Endothelial cell of umbilical vein (primary cell): Measurements from ENCODE around the gene PZP. TPM values are rescaled to one million over a fixed set of nuclear protein-coding genes. Genes with fewer than 3 reads are reported as not detected.

Experiments used
- BruUV-seq: library from RNA; stranded (reverse); fragments of 400-500 nt; replicated peaks from 2 replicates; lab custom pipeline; 2021; lab: Mats Ljungman, UMichigan
- CTCF ChIA-PET: fragments of 300-600, 350-600 bp; sonication (Branson Sonifier 250); formaldehyde crosslinking; loops from one replicate; lab custom pipeline; 2021; ENCODE audit warnings: antibody characterized with exemption, inconsistent platforms; lab: Charles Lee
- POLR2A ChIA-PET: fragments of 300-600, 350-600 bp; sonication (Branson Sonifier 250); formaldehyde crosslinking; loops from one replicate; lab custom pipeline; 2021; ENCODE audit warnings: antibody characterized with exemption, inconsistent platforms; lab: Charles Lee
- DNase-seq: peaks from one replicate; pipeline ENCODE4 v3.0.0-alpha.2; 2011; ENCODE audit warnings: low read depth, low spot score
- FAIRE-seq: peaks from 2 replicates; lab custom pipeline; 2011; peaks lifted over from hg19 to GRCh38; lab: Jason Lieb, UNC
- H2AFZ ChIP-seq: 2 replicates; pipeline ENCODE4 v1.6.0; 2012; ENCODE audit warnings: low read depth, low read length, control low read depth, inconsistent platforms
- H3K27ac ChIP-seq: 2 replicates; pipeline ENCODE4 v1.5.1; 2011; ENCODE audit warnings: low read depth, mild to moderate bottlenecking, control low read depth, low read length, moderate library complexity; ENCODE audit not compliant: insufficient read depth
- H3K27me3 ChIP-seq, 2 experiments: 2 replicates each; pipeline versions ENCODE4 v1.6.0 to v1.6.1; 2011; ENCODE audit warnings: low read length in 2 of 2, mixed read lengths in 1 of 2; ENCODE audit not compliant: control insufficient read depth in 2 of 2, insufficient read depth in 2 of 2
- H3K36me3 ChIP-seq, 2 experiments: 2 replicates in 1 of 2; 3 replicates in 1 of 2; pipeline ENCODE4 v1.5.1; 2011; ENCODE audit warnings: low read length in 2 of 2, mild to moderate bottlenecking in 1 of 2, moderate library complexity in 1 of 2; ENCODE audit not compliant: control insufficient read depth in 2 of 2, insufficient read depth in 2 of 2; ENCODE audit errors: extremely low read depth in 1 of 2
- H3K4me1 ChIP-seq: 3 replicates; pipeline ENCODE4 v1.5.1; 2011; ENCODE audit warnings: mild to moderate bottlenecking, low read length; ENCODE audit not compliant: control insufficient read depth, insufficient read depth; ENCODE audit errors: extremely low read depth
- H3K4me2 ChIP-seq: 2 replicates; pipeline ENCODE4 v1.6.1; 2011; ENCODE audit warnings: low read length, control low read depth, mixed read lengths; ENCODE audit not compliant: insufficient read depth
- H3K4me3 ChIP-seq, 3 experiments: fragments of 200-600 bp in 1 of 3; sonication (generic), shearing (Covaris generic) in 1 of 3; replicated peaks in 1 of 3; 2 replicates each; pipeline ENCODE4 v1.5.1; 2011 to 2016; ENCODE audit warnings: control low read depth in 3 of 3, low read length in 3 of 3, mild to moderate bottlenecking in 2 of 3, inconsistent platforms in 1 of 3, low read depth in 1 of 3, moderate library complexity in 1 of 3; ENCODE audit not compliant: insufficient read depth in 1 of 3
- H3K79me2 ChIP-seq: 2 replicates; pipeline ENCODE4 v1.6.0; 2012; ENCODE audit warnings: low read length, inconsistent platforms; ENCODE audit not compliant: control insufficient read depth, insufficient read depth
- H3K9ac ChIP-seq: replicated peaks from 2 replicates; pipeline ENCODE3; 2011; ENCODE audit warnings: low read length, control low read depth; ENCODE audit not compliant: insufficient read depth; ENCODE audit errors: extremely low read depth
- H3K9me1 ChIP-seq: replicated peaks from 3 replicates; pipeline ENCODE4 v1.6.0; 2011; ENCODE audit warnings: mild to moderate bottlenecking, low read length; ENCODE audit not compliant: control insufficient read depth, insufficient read depth; ENCODE audit errors: extremely low read depth
- H3K9me3 ChIP-seq: replicated peaks from 2 replicates; pipeline ENCODE4 v1.5.1; 2012; ENCODE audit warnings: low read length, inconsistent platforms; ENCODE audit not compliant: control insufficient read depth, insufficient read depth
- H4K20me1 ChIP-seq: replicated peaks from 2 replicates; pipeline ENCODE3; 2011; ENCODE audit warnings: mild to moderate bottlenecking, low read length; ENCODE audit not compliant: control insufficient read depth, insufficient read depth; ENCODE audit errors: extremely low read depth
- EZH2 ChIP-seq: IDR thresholded peaks from 2 replicates; pipeline ENCODE4 v1.6.1; 2012; ENCODE audit warnings: borderline replicate concordance, low read depth, mild to moderate bottlenecking, moderate library complexity, low read length, inconsistent platforms; ENCODE audit not compliant: severe bottlenecking
- GATA2 ChIP-seq: IDR thresholded peaks from 2 replicates; pipeline ENCODE4 v1.7.0; 2011; ENCODE audit warnings: low read depth, mild to moderate bottlenecking, moderate library complexity, mixed read lengths, low read length; ENCODE audit not compliant: insufficient read length, insufficient read depth
- JUN ChIP-seq: IDR thresholded peaks from 2 replicates; pipeline ENCODE4 v1.6.1; 2011; ENCODE audit warnings: borderline replicate concordance, low read depth; ENCODE audit not compliant: insufficient read length, insufficient read depth
- MAX ChIP-seq: IDR thresholded peaks from 2 replicates; pipeline ENCODE4 v1.6.1; 2011; ENCODE audit not compliant: insufficient read depth, insufficient read length
- MYC ChIP-seq: IDR thresholded peaks from one replicate; pipeline ENCODE4 v1.6.1; 2011; ENCODE audit warnings: mild to moderate bottlenecking, low read depth, low read length
- POLR2A ChIP-seq: IDR thresholded peaks from 2 replicates; pipeline ENCODE4 v1.6.1; 2012; ENCODE audit warnings: low read depth, mild to moderate bottlenecking, control low read depth, low read length
- POLR2AphosphoS5 ChIP-seq: IDR thresholded peaks from 2 replicates; pipeline ENCODE4 v1.6.1; 2012; ENCODE audit warnings: low read depth, mild to moderate bottlenecking, control low read depth, low read length, moderate library complexity; ENCODE audit not compliant: insufficient read depth
- dilution Hi-C: fragments of 300-500 bp; cut with MboI; formaldehyde crosslinking; loops from one replicate; pipeline ENCODE4 v1.15.0; 2019; ENCODE audit warnings: low sequenced_read_pairs; ENCODE audit not compliant: extremely low pct_ligation_motif_present
- intact Hi-C: fragments of 100-400 bp; cut with micrococcal nuclease; formaldehyde crosslinking; loops from one replicate; pipeline ENCODE4 v1.10.0; 2022
- polyA plus RNA-seq, 4 experiments: library from polyadenylated mRNA; depleted of rRNA in 3 of 4; stranded (reverse) in 3 of 4; unstranded in 1 of 4; fragments of >200 nt; gene quantifications; 2 replicates each; pipeline versions ENCODE4 v1.2.1 to v1.2.3, GENCODE V29; 2011 to 2012; ENCODE audit warnings: missing spikeins in 1 of 4
- total RNA-seq: library from RNA; stranded (reverse); gene quantifications from 2 replicates; pipeline ENCODE4 v1.2.3, GENCODE V29; 2021
- TF ChIP-seq, protein P1 (sequence below), 2 donors: IDR thresholded peaks; 1 replicate in 1 of 2; 2 replicates in 1 of 2; pipeline ENCODE4 v1.5.1; 2011; ENCODE audit warnings: low read length in 2 of 2, mild to moderate bottlenecking in 2 of 2, moderate library complexity in 2 of 2, control low read depth in 1 of 2, inconsistent platforms in 1 of 2, low read depth in 1 of 2; ENCODE audit not compliant: insufficient read depth in 1 of 2; ENCODE audit errors: extremely low read depth in 1 of 2

PZP gene
- total and polyA plus RNA-seq, 2 donors (not counting 3 experiments of a cell fraction or from before 2014, with no cell fraction given): 0.73 to 0.84 TPM

- Histone ChIP-seq H3K27me3 (peaks cover 2 to 3% of the 10 kb centered on the region in 2 experiments), H3K9me3 (no peaks in the 10 kb centered on the region), H3K4me3 (no peak overlapping the region), H3K36me3 (no peaks in the 10 kb centered on the region), H3K27ac (no peak overlapping the region), H4K20me1 (no peaks in the 10 kb centered on the region), H2AFZ (no peak overlapping the region), H3K4me2 (no peak overlapping the region), H3K4me1 (no peaks in the 10 kb centered on the region), H3K79me2 (no peaks in the 10 kb centered on the region), H3K9me1 (no peaks in the 10 kb centered on the region), H3K9ac (no peak overlapping the region)
- intact Hi-C loops: no loop called here
- dilution Hi-C loops: no loop called here
- FAIRE-seq (no peak), DNase-seq (no peak)
- POLR2A ChIA-PET: no interaction called here
- no TSS peak for BruUV-seq
- CTCF ChIA-PET: interaction anchor here (1.2 kb wide), 1 partner anchor 10 kb away, joined by 3 read pairs; no protein-coding TSS in a partner anchor
- TF ChIP-seq JUN (no peak), POLR2AphosphoS5 (no peak), MYC (no peak), MAX (no peak), GATA2 (no peak), POLR2A (no peak), EZH2 (no peak)
- TF ChIP-seq, protein P1, sequence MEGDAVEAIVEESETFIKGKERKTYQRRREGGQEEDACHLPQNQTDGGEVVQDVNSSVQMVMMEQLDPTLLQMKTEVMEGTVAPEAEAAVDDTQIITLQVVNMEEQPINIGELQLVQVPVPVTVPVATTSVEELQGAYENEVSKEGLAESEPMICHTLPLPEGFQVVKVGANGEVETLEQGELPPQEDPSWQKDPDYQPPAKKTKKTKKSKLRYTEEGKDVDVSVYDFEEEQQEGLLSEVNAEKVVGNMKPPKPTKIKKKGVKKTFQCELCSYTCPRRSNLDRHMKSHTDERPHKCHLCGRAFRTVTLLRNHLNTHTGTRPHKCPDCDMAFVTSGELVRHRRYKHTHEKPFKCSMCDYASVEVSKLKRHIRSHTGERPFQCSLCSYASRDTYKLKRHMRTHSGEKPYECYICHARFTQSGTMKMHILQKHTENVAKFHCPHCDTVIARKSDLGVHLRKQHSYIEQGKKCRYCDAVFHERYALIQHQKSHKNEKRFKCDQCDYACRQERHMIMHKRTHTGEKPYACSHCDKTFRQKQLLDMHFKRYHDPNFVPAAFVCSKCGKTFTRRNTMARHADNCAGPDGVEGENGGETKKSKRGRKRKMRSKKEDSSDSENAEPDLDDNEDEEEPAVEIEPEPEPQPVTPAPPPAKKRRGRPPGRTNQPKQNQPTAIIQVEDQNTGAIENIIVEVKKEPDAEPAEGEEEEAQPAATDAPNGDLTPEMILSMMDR (IDR thresholded peaks at IDR 0.05; ENCODE audit: extremely low read depth in 1 of 2, insufficient read depth in 1 of 2, low read depth in 1 of 2, low read length in 2 of 2): no peak
Measured at GRCh38 chr12:9130244-9130643, 78.0 kb downstream of the PZP start.
